ENCODE results near the gene PPP3R1. TPM values are rescaled to one million over a fixed set of nuclear protein-coding genes. Genes with fewer than 3 reads are reported as not detected.

Gene PPP3R1
- total and polyA plus RNA-seq, 2 donors (not counting 3 experiments of a cell fraction or from before 2014, with no cell fraction given) = 8.4 to 62.2 TPM

GRCh38 chr2:68278169-68278568 is 25.8 kb upstream of the PPP3R1 start:
- intact Hi-C loops (cut with micrococcal nuclease) = no loop called here
- CTCF ChIA-PET = interaction anchor here (0.6 to 11.7 kb wide), 5 partner anchors 33 to 156 kb away, joined by 3 to 175 read pairs (median 7); no protein-coding TSS in a partner anchor

More at GRCh38 chr2:68278169-68278568, 25.8 kb upstream of the PPP3R1 start:
- POLR2A ChIA-PET = interaction anchor here (0.6 kb wide), 1 partner anchor 25 kb away, joined by 6 read pairs; no protein-coding TSS in a partner anchor
- Histone ChIP-seq H3K79me2 (ENCODE audit: control insufficient read depth, insufficient read depth, low read length) (no peaks in the 10 kb centered on the region), H3K9ac (replicated peaks; ENCODE audit: extremely low read depth, insufficient read depth, low read length) (no peak overlapping the region), H3K4me1 (ENCODE audit: control insufficient read depth, extremely low read depth, insufficient read depth, low read length) (no peaks in the 10 kb centered on the region), H4K20me1 (replicated peaks; ENCODE audit: control insufficient read depth, extremely low read depth, insufficient read depth, low read length) (no peaks in the 10 kb centered on the region), H3K27me3 (ENCODE audit: control insufficient read depth in 2 of 2, insufficient read depth in 2 of 2, low read length in 2 of 2) (no peaks in the 10 kb centered on the region), H3K36me3 (ENCODE audit: control insufficient read depth in 2 of 2, extremely low read depth in 1 of 2, insufficient read depth in 2 of 2, low read length in 2 of 2) (no peaks in the 10 kb centered on the region), H3K4me3 (replicated peaks in 1 of 3; ENCODE audit: insufficient read depth in 1 of 3, low read depth in 1 of 3, low read length in 3 of 3) (no peak overlapping the region), H3K4me2 (ENCODE audit: insufficient read depth, low read length) (no peak overlapping the region), H3K9me1 (replicated peaks; ENCODE audit: control insufficient read depth, extremely low read depth, insufficient read depth, low read length) (no peaks in the 10 kb centered on the region), H3K27ac (ENCODE audit: insufficient read depth, low read depth, low read length) (no peak overlapping the region), H2AFZ (ENCODE audit: low read depth, low read length) (no peak overlapping the region), H3K9me3 (replicated peaks; ENCODE audit: control insufficient read depth, insufficient read depth, low read length) (no peaks in the 10 kb centered on the region)
- no peak for DNase-seq (ENCODE audit: low read depth, low spot score)
- TF ChIP-seq CTCF (IDR thresholded peaks at IDR 0.05; ENCODE audit: extremely low read depth in 1 of 2, insufficient read depth in 1 of 2, low read depth in 1 of 2, low read length in 2 of 2) (no peak), MAX (IDR thresholded peaks at IDR 0.05; ENCODE audit: insufficient read depth, insufficient read length) (no peak), GATA2 (IDR thresholded peaks at IDR 0.05; ENCODE audit: insufficient read depth, insufficient read length, low read depth, low read length) (no peak), POLR2A (IDR thresholded peaks at IDR 0.05; ENCODE audit: low read depth, low read length) (no peak), MYC (IDR thresholded peaks at IDR 0.05; ENCODE audit: low read depth, low read length) (no peak), EZH2 (IDR thresholded peaks at IDR 0.05; ENCODE audit: borderline replicate concordance, low read depth, low read length, severe bottlenecking) (no peak), JUN (IDR thresholded peaks at IDR 0.05; ENCODE audit: borderline replicate concordance, insufficient read depth, insufficient read length, low read depth) (no peak), POLR2AphosphoS5 (IDR thresholded peaks at IDR 0.05; ENCODE audit: insufficient read depth, low read depth, low read length) (no peak), FOS (IDR thresholded peaks at IDR 0.05; ENCODE audit: borderline replicate concordance, insufficient read depth, low read length) (no peak)
- dilution Hi-C loops (cut with MboI; ENCODE audit: extremely low pct_ligation_motif_present, low sequenced_read_pairs) = no loop called here
- BruUV-seq (replicated peaks) = no TSS peak
- no peak for FAIRE-seq

All from endothelial cell of umbilical vein (primary cell).